NK-92 treated with Interleukin-12 subunit alpha and Interleukin-12 subunit beta, amount 100 ng/mL, for 24 hours (cell line): ENCODE measurements around the gene GDF9.

Experiments used
- DNase-seq: peaks from one replicate; lab custom pipeline; 2025; lab: John Stamatoyannopoulos, UW

GDF9 gene

DNA sequence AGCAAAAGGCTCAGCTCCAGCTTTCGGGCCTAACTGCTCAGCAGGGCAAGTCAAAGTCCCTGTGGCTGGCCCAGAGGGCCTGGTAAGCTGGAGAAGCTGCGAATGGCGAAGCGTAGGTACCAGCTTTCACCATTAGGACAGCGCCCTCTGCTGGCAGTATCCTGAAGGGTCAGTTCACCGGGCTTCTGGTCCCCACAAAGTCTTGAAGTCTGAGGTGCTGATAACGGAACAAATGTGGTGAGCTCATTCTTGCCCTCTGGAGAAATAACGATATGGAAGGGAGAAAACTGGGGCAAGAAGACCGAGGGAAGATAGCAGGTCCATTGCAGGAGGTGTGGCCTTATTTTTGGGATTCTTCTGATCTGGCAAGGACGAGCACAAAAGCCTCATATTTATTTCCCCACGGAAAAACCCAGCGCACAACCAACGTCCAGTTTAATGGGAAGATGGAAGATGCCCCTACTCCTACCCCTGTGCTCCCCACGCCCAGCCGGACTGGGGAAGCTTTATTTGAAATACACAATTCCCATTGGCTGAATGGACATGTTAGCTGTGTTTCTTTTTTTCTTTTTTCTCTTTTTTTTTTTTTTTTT is 46.0 kb downstream of the GDF9 start:
- DNase-seq = peak; percentile 68

DNA sequence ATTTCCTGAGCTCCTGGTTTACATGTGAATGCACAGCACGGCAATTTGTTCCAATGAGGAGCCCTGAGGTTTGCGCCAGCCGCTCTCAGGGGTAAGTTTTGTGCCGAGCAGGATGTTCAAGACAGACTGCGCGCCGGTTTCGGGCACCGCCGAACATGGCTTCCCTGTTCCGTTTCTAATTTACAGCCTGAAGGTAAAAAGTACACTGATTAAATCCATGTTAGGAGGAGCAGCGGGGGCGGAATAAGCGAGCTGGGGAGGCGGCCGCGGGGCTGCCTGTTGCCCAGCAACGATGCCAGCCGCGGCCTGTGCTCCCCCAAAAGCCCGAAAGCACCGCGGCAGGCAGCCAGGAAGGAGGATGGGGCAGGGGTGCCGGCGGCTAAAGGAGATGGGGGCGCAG is 46.8 kb downstream of the GDF9 start:
- DNase-seq = no peak

DNA sequence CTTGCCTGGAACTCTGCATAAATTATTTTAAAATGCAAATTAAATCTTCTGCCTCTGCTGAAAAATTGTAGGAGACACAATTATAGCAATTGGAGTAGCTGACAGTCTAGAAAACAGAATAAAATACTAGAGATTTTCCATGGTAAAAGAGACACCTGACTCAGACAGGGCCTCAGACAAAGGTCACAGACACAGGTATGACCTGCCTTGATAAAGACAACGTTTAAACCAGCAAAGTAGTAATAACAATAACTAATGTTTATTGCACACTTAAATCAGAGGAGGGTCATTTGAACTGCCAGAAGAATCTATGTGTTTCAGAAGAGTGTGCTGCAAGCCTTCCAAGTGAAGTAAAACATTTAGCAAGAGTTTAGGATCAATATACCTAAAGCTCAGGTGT is 49.3 kb downstream of the GDF9 start:
- DNase-seq = no peak

DNA sequence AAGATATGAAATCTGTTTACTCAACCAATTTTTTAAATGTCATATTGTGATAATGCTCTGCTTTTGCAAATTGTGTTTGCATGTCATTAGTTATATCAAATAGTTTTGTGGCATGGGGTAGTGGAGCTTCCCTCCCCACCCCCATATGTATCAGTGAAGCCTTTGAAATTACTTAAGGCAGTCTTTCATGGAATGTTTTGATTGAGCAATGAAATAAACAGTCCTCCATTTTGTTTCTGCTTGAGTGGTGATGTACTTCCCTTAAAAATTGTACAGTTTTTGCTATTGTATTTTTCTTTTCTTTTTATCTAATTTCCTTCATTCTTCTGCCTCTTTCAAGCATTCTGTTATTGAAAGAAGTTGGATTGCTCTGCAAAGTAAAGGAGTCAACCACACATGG is 49.7 kb downstream of the GDF9 start:
- no peak for DNase-seq

DNA sequence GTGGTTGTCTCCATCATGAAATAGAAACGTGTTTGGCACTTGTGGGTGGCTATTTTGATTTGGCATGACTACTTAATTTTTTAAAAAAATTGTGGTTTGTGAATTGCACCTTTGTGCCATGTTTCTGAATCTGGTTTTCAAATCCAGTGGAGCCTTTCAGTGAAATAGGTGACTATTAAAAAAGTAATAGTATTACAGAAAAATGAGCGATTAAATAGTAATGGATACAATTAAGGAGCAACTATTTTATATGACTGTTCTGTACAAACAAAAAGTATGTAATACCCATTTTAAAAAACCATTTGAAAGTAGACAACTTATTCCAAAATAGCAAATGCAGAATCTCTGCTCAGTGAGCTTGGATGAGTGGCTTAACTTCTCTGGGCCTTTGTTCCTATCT is 50.2 kb downstream of the GDF9 start:
- DNase-seq = no peak

DNA sequence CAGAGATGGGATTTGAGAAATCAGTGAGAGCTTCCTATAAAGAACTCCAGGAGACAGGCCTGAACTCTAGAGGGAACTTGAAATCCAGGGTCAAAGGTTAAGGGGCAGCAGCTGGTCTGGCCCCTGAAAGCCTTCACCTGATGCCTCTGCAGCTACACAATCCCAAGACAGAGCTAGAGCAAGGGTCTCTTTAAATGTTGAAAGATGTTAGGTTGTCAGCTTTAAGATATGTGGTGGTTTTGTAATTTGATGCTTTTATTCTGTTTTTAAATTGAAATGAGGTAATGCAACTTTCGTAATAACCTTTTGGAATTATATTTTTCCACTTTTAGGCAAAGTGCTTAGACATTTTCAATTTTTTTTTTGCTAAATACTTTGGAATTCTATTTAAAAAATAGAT is 50.8 kb downstream of the GDF9 start:
- no peak for DNase-seq

DNA sequence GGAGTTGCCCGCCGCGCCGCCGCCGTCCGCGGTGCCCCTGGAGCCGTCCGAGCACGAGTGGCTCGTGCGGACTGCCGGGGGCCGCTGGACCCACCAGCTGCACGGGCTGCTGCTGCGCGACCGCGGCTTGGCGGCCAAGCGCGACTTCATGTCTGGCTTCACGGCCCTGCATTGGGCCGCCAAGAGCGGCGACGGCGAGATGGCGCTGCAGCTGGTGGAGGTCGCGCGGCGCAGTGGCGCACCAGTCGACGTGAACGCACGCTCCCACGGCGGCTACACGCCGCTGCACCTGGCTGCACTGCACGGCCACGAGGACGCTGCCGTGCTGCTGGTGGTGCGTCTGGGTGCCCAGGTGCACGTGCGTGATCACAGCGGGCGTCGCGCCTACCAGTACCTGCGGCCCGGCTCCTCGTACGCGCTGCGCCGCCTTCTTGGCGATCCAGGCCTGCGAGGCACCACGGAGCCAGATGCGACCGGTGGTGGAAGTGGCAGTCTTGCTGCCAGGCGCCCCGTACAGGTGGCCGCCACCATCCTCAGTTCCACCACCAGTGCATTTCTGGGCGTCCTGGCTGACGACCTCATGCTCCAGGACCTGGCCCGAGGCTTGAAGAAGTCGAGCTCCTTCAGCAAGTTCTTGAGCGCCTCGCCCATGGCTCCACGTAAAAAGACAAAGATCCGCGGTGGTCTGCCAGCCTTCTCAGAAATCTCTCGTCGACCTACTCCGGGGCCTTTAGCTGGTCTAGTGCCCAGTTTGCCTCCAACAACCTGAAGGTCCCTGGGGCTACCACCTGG is 51.6 kb downstream of the GDF9 start:
- DNase-seq = no peak

DNA sequence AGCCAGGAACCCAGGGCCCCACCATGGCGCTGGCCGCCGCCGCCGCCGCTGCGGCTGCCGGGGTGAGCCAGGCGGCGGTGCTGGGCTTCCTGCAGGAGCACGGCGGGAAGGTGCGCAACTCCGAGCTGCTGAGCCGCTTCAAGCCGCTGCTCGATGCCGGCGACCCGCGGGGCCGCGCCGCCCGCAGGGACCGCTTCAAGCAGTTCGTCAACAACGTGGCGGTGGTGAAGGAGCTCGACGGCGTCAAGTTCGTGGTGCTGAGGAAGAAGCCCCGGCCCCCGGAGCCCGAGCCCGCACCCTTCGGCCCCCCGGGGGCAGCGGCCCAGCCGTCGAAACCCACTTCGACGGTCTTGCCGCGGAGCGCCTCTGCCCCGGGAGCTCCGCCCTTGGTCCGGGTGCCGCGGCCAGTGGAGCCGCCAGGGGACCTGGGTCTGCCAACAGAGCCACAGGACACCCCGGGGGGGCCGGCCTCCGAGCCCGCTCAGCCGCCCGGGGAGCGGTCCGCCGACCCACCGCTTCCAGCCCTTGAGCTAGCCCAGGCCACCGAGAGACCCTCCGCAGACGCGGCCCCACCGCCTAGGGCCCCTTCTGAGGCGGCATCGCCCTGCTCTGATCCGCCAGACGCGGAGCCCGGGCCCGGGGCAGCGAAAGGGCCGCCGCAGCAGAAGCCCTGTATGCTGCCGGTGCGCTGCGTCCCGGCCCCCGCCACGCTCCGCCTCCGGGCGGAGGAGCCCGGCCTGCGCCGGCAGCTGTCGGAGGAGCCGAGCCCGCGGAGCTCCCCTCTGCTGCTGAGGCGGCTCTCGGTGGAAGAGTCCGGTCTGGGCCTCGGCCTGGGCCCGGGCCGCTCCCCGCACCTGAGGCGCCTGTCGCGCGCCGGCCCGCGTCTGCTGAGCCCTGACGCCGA is 52.4 kb downstream of the GDF9 start:
- no peak for DNase-seq

DNA sequence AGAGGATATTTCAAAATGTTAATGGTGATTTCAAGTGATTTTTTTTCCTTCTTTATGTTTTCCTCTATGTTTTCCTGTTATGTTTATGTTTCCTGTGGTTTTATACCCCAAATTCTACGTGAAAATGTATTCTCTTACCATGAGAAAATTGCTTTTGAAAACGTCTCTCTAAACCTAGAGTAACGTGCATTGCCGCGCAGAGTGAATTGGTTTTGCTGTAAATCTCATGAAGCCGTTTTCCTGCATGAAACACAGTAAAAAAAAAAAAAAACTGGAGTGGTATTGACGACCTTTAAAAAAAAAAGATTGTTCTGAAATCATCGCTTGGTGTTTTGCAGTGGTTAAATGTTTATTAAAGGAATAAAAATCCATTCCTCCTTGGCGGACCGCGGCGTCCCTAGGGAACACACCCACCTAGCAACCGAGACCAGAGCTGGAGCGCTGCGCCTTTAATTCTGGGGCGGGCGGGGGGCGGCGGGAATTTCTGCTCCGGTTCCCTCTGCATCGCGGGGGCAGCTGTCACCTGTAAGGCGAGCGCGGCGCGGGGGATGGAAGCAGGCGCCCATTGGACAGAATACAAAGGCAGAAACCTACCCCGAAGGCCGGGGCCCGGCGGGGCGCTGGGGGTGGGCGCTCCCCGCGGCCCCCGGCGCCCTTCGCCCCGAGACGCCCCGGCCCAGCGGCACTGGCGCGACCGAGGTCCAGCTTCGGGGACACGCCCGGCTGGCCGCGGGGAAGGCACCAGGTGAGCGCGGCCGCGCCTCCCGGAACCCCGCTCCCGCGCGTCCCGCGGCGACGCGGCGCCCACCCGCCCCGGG is 53.3 kb downstream of the GDF9 start, which contains the start of gene SOWAHA:
Gene SOWAHA (plus strand): TSS at position 522 of the 818 bp plus-strand sequence. CDS start 320 bp downstream, outside the sequence.
- no peak for DNase-seq

DNA sequence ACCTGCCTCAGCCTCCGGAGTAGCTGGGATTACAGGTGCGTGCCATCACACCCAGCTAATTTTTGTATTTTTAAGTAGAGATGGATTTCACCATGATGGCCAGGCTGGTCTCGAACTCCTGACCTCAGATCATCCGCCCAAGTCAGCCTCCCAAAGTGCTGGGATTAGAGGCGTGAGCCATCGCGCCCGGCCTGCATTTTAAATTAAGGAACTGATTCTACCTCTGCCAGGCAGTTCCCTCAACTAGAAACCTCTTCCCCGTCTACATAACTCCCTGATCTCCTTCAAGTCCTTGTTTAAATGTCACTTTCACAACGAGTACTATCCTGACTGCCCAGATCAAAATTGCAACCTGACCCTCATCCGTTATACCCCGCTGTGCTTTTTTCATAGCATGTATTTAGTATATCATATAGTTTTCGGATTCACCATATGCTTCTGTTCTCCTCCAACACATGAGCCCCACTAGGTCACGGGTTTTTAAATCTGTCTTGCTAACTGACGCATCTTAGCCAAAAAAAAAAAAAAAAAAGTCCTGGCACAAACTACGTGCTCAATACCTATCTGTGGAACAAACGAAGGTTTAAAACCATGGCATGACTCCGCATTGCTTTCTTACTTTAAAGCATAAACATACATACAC is 54.0 kb downstream of the GDF9 start:
- DNase-seq = no peak
